PC-3 (cell line): ENCODE results near the gene KRTAP12-3.

Source experiments
- CTCF ChIP-seq: fragments of 300-600 bp; sonication (generic); conservative IDR thresholded peaks from 2 replicates; pipeline ENCODE4 v1.5.1; 2017; ENCODE audit warnings: antibody characterized with exemption, low read depth, mild to moderate bottlenecking, low read length
- EZH2 ChIP-seq: fragments of 300-600 bp; sonication (generic); IDR thresholded peaks from one replicate; pipeline ENCODE4 v1.6.1; 2017; ENCODE audit warnings: antibody characterized with exemption, mild to moderate bottlenecking, low read length; ENCODE audit not compliant: unreplicated experiment

- TF ChIP-seq EZH2 (no peak), CTCF (no peak)
These were observed at the start of gene KRTAP12-3 for GRCh38 chr21:44657635-44658540.
